ENCODE data around the gene OSBPL2. TPM values are rescaled to one million over a fixed set of nuclear protein-coding genes. Genes with fewer than 3 reads are reported as not detected.

Gene OSBPL2
- total RNA-seq, 4 donors from 2014 or later, result 52.8 to 86.7 (median 64.2) TPM

GRCh38 chr20:62344782-62345181 is 106.5 kb downstream of the OSBPL2 start:
- Histone ChIP-seq H3K9me3 (no peaks in the 10 kb centered on the region), H3K27me3 (no peaks in the 10 kb centered on the region), H3K27ac (peak overlapping the region in 1 of 4 donors; percentile 1), H3K4me3 (no peak overlapping the region), H3K4me1 (no peaks in the 10 kb centered on the region), H3K36me3 (no peaks in the 10 kb centered on the region)
- TF ChIP-seq CTCF (IDR thresholded peaks at IDR 0.05) (no peak), POLR2A (IDR thresholded peaks at IDR 0.05) (no peak)
- peak in 1 of 3 donors; percentile 39 for DNase-seq

Other genes starting within 250 kb of the OSBPL2 start
- gene TAF4, start 172.6 kb upstream of the OSBPL2 start, total RNA-seq, result 10 to 100 TPM; 18.9 to 93.5 (median 31.0) TPM
- 10 to 100 TPM; 27.1 to 35.5 (median 33.3) TPM for gene LSM14B, start 116.0 kb upstream of the OSBPL2 start, total RNA-seq
- gene PSMA7, start 95.1 kb upstream of the OSBPL2 start, total RNA-seq, result 100 to 1,000 TPM; 181 to 264 (median 228) TPM
- 10 to 100 TPM; 14.9 to 27.2 (median 24.5) TPM for gene SS18L1, start 94.8 kb upstream of the OSBPL2 start, total RNA-seq
- 10 to 100 TPM; 23.1 to 62.2 (median 31.6) TPM for gene MTG2, start 55.5 kb upstream of the OSBPL2 start, total RNA-seq
- under 1 TPM in 1 of 4 donors, not detected in 3; 0.27 TPM for gene HRH3, start 18.2 kb upstream of the OSBPL2 start, total RNA-seq
- gene ADRM1, start 64.5 kb downstream of the OSBPL2 start, total RNA-seq, result 100 to 1,000 TPM in 2 of 4 donors, 10 to 100 TPM in 2; 90.8 to 136 (median 99.7) TPM
- 100 to 1,000 TPM in 2 of 4 donors, 10 to 100 TPM in 2; 31.2 to 328 (median 87.3) TPM for gene LAMA5, start 128.8 kb downstream of the OSBPL2 start, total RNA-seq
- gene RPS21, start 148.6 kb downstream of the OSBPL2 start, total RNA-seq, result 100 to 1,000 TPM; 507 to 769 (median 622) TPM
- gene CABLES2, start 168.8 kb downstream of the OSBPL2 start, total RNA-seq, result 10 to 100 TPM in 2 of 4 donors, 1 to 10 TPM in 2; 7.2 to 33.8 (median 11.1) TPM
- 10 to 100 TPM in 3 of 4 donors, 1 to 10 TPM in 1; 6.6 to 26.7 (median 13.4) TPM for gene RBBP8NL, start 189.0 kb downstream of the OSBPL2 start, total RNA-seq
- gene GATA5, start 237.5 kb downstream of the OSBPL2 start, total RNA-seq, result 10 to 100 TPM in 3 of 4 donors, 1 to 10 TPM in 1; 1.7 to 48.3 (median 39.5) TPM